ENCODE results near the gene EEF1A2. TPM values are rescaled to one million over a fixed set of nuclear protein-coding genes. Genes with fewer than 3 reads are reported as not detected.
A peak's percentile ranks its signal among the peaks of the same experiment; 100 is the strongest.

The EEF1A2 gene
- total RNA-seq, 4 donors from 2014 or later = not detected

- Histone ChIP-seq H3K4me1 (peaks cover 0 to 34% (median 16%) of the 10 kb centered on the region in 4 donors), H3K27me3 (no peaks in the 10 kb centered on the region), H3K4me3 (no peak overlapping the region), H3K27ac (no peak overlapping the region), H3K9me3 (peaks cover 0 to 10% (median 0%) of the 10 kb centered on the region in 4 donors), H3K36me3 (peaks cover 0 to 26% (median 0%) of the 10 kb centered on the region in 3 donors)
- TF ChIP-seq CTCF (IDR thresholded peaks at IDR 0.05) = no peak
- WGBS, 2 donors = 48 to 49% methylated on average over 3 of the region's 3 CpGs
- no peak for DNase-seq (ENCODE audit: low spot score in 2 of 2)
Observed at GRCh38 chr20:63525185-63525584, 26.3 kb upstream of the EEF1A2 start.

- no peak for DNase-seq (ENCODE audit: low spot score in 2 of 2)
- WGBS, 2 donors = 87 to 91% methylated on average over 9 to 11 of the region's 11 CpGs
- peaks cover 0 to 10% (median 0%) of the 10 kb centered on the region in 4 donors for H3K9me3 ChIP-seq
- peaks cover 0 to under 1% of the 10 kb centered on the region in 2 donors for H3K27me3 ChIP-seq
- peak overlapping the region in 2 of 4 donors; percentile 16 to 100 for H3K27ac ChIP-seq
- H3K4me3 ChIP-seq = no peak overlapping the region
- peaks cover 0 to 26% (median 0%) of the 10 kb centered on the region in 3 donors for H3K36me3 ChIP-seq
- TF ChIP-seq CTCF (IDR thresholded peaks at IDR 0.05) (no peak), POLR2A (IDR thresholded peaks at IDR 0.05) (no peak), EP300 (IDR thresholded peaks at IDR 0.05) (no peak)
- peaks cover 0 to 43% (median 16%) of the 10 kb centered on the region in 4 donors for H3K4me1 ChIP-seq
Observed at GRCh38 chr20:63522981-63523611, 24.2 kb upstream of the EEF1A2 start.

- H3K4me3 ChIP-seq = peak overlapping the region in 3 of 4 donors; percentile 72 to 99 (median 98)
- H3K36me3 ChIP-seq = peaks cover 0 to 31% (median 0%) of the 10 kb centered on the region in 3 donors
- H3K9me3 ChIP-seq = peaks cover 0 to 10% (median 0%) of the 10 kb centered on the region in 4 donors
- peak overlapping the region; percentile 93 to 100 (median 95) for H3K27ac ChIP-seq
- TF ChIP-seq EP300 (IDR thresholded peaks at IDR 0.05) = no peak
- no peak for TF ChIP-seq POLR2A (IDR thresholded peaks at IDR 0.05)
- TF ChIP-seq CTCF (IDR thresholded peaks at IDR 0.05) = no peak
- peaks cover 0 to 43% (median 16%) of the 10 kb centered on the region in 4 donors for H3K4me1 ChIP-seq
- no peak for DNase-seq (ENCODE audit: low spot score in 2 of 2)
- 60 to 61% methylated on average over 8 to 13 of the region's 13 CpGs for WGBS, 2 donors
- peaks cover 0 to 4% of the 10 kb centered on the region in 2 donors for H3K27me3 ChIP-seq
Observed at GRCh38 chr20:63522091-63522868, 23.4 kb upstream of the EEF1A2 start.

GRCh38 chr20:63521602-63522001 is 22.7 kb upstream of the EEF1A2 start:
- peaks cover 0 to 31% (median 0%) of the 10 kb centered on the region in 3 donors for H3K36me3 ChIP-seq
- peak overlapping the region; percentile 69 to 99 (median 85) for H3K4me3 ChIP-seq
- peaks cover 0 to 4% of the 10 kb centered on the region in 2 donors for H3K27me3 ChIP-seq
- H3K4me1 ChIP-seq = peaks cover 0 to 43% (median 16%) of the 10 kb centered on the region in 4 donors
- DNase-seq (ENCODE audit: low spot score in 2 of 2) = no peak
- 15 to 23% methylated on average over 20 to 23 of the region's 23 CpGs for WGBS, 2 donors
- TF ChIP-seq CTCF (IDR thresholded peaks at IDR 0.05) (no peak), POLR2A (IDR thresholded peaks at IDR 0.05) (no peak), EP300 (IDR thresholded peaks at IDR 0.05) (no peak)
- H3K27ac ChIP-seq = peak overlapping the region; percentile 93 to 100 (median 95)
- peaks cover 0 to 10% (median 0%) of the 10 kb centered on the region in 4 donors for H3K9me3 ChIP-seq

All from tibial nerve (tissue), 4 donors.